GM12878 (cell line): Measurements from ENCODE around the gene KCTD16. TPM values are rescaled to one million over a fixed set of nuclear protein-coding genes. Genes with fewer than 3 reads are reported as not detected.

Experiments used
- ATAC-seq: fragments of 200-7000 bp; cut with Tn5 transposase; 3 replicates; pipeline ENCODE4 v1.9.1; 2020; ENCODE audit warnings: mild to moderate bottlenecking, moderate library complexity
- BruUV-seq: library from RNA; stranded (reverse); fragments of 400-500 nt; replicated peaks from 2 replicates; lab custom pipeline; 2021; lab: Mats Ljungman, UMichigan
- CTCF ChIA-PET: fragments of 300-600 bp; sonication (Branson Sonifier 250); formaldehyde crosslinking; extraction: SDS; loops from one replicate; lab custom pipeline; 2021; ENCODE audit warnings: inconsistent platforms; lab: Yijun Ruan, JAX
- POLR2A ChIA-PET: fragments of 350-600 bp; formaldehyde crosslinking; extraction: SDS; loops from one replicate; lab custom pipeline; 2021; ENCODE audit warnings: inconsistent platforms; lab: Charles Lee
- RAD21 ChIA-PET: fragments of 300-600 bp; sonication (Branson Sonifier 250); formaldehyde crosslinking; loops from one replicate; lab custom pipeline; 2023; ENCODE audit warnings: antibody characterized with exemption; ENCODE audit not compliant: unreplicated experiment; lab: Charles Lee
- SMC1A ChIA-PET: fragments of 300-600 bp; sonication (Branson Sonifier 250); formaldehyde crosslinking; loops from one replicate; lab custom pipeline; 2023; ENCODE audit not compliant: unreplicated experiment, uncharacterized antibody; lab: Charles Lee
- DNase-seq: peaks from one replicate; pipeline ENCODE4 v3.0.0-alpha.2; 2011; ENCODE audit warnings: low read depth, low spot score
- FAIRE-seq: peaks from 3 replicates; lab custom pipeline; 2011; peaks lifted over from hg19 to GRCh38; lab: Jason Lieb, UNC
- H2AFZ ChIP-seq: 2 replicates; pipeline ENCODE4 v1.6.0; 2011; ENCODE audit warnings: low read depth, low read length, control low read depth; ENCODE audit not compliant: control insufficient read depth
- H3K27ac ChIP-seq: 2 replicates; pipeline ENCODE4 v1.5.1; 2011; ENCODE audit warnings: control low read depth; ENCODE audit not compliant: control insufficient read depth, insufficient read depth
- H3K27me3 ChIP-seq, 2 experiments: replicated peaks in 1 of 2; 2 replicates each; pipeline versions ENCODE4 v1.6.0 to v1.6.1; 2011; ENCODE audit warnings: low read length in 1 of 2; ENCODE audit not compliant: control insufficient read depth in 2 of 2, insufficient read depth in 2 of 2
- H3K36me3 ChIP-seq, 2 experiments: 2 replicates each; pipeline ENCODE4 v1.5.1; 2011; ENCODE audit warnings: low read length in 1 of 2; ENCODE audit not compliant: control insufficient read depth in 2 of 2, insufficient read depth in 2 of 2
- H3K4me1 ChIP-seq: 2 replicates; pipeline ENCODE4 v1.6.1; 2011; ENCODE audit warnings: mild to moderate bottlenecking, low read length, moderate library complexity, mixed read lengths; ENCODE audit not compliant: control insufficient read depth, insufficient read depth
- H3K4me2 ChIP-seq: 2 replicates; pipeline ENCODE4 v1.6.0; 2011; ENCODE audit warnings: control low read depth; ENCODE audit not compliant: control insufficient read depth, insufficient read depth
- H3K4me3 ChIP-seq: fragments of 200-600 bp; sonication (generic); 2 replicates; pipeline ENCODE4 v1.5.1; 2016
- H3K79me2 ChIP-seq: 2 replicates; pipeline ENCODE4 v1.6.0; 2011; ENCODE audit warnings: low read length; ENCODE audit not compliant: control insufficient read depth, insufficient read depth
- H3K9ac ChIP-seq: 2 replicates; pipeline ENCODE4 v1.8.0; 2011; ENCODE audit warnings: low read length, control low read depth, mixed read lengths; ENCODE audit not compliant: control insufficient read depth, insufficient read depth
- H3K9me3 ChIP-seq: replicated peaks from 3 replicates; pipeline ENCODE4 v1.5.1; 2011; ENCODE audit warnings: mild to moderate bottlenecking, low read length; ENCODE audit not compliant: control insufficient read depth, insufficient read depth
- H4K20me1 ChIP-seq: 2 replicates; pipeline ENCODE4 v1.6.0; 2011; ENCODE audit not compliant: control insufficient read depth, insufficient read depth
- ATF7 ChIP-seq: fragments of 450-650 bp; IDR thresholded peaks from 2 replicates; pipeline ENCODE4 v1.6.1; 2016; ENCODE audit warnings: low read depth, mild to moderate bottlenecking
- CEBPB ChIP-seq, 2 experiments: fragments of 150-350 bp in 1 of 2; IDR thresholded peaks; 2 replicates each; pipeline ENCODE4 v1.6.1; 2012 to 2014; ENCODE audit warnings: low read depth in 2 of 2, low read length in 2 of 2, borderline replicate concordance in 1 of 2, inconsistent platforms in 1 of 2
- CHD2 ChIP-seq: IDR thresholded peaks from 2 replicates; pipeline ENCODE4 v1.6.1; 2011; ENCODE audit warnings: low read depth, low read length, improper control_type of control experiment, borderline replicate concordance
- E4F1 ChIP-seq: fragments of 450-650 bp; IDR thresholded peaks from 2 replicates; pipeline ENCODE4 v1.6.1; 2018; ENCODE audit warnings: borderline replicate concordance, mild to moderate bottlenecking; ENCODE audit not compliant: partially characterized antibody
- IKZF2 ChIP-seq, 2 experiments: fragments of 450-650 bp; IDR thresholded peaks; 2 replicates each; pipeline ENCODE4 v1.6.1; 2017; ENCODE audit warnings: mild to moderate bottlenecking in 2 of 2, moderate library complexity in 2 of 2
- NFYA ChIP-seq: IDR thresholded peaks from 2 replicates; pipeline ENCODE4 v1.6.1; 2011; ENCODE audit warnings: low read depth, mild to moderate bottlenecking, low read length, improper control_type of control experiment, borderline replicate concordance
- NKRF ChIP-seq: fragments of 450-650 bp; conservative IDR thresholded peaks from 2 replicates; pipeline ENCODE4 v1.6.1; 2017; ENCODE audit warnings: mild to moderate bottlenecking, moderate library complexity
- NR2F1 ChIP-seq: fragments of 450-650 bp; conservative IDR thresholded peaks from 2 replicates; pipeline ENCODE4 v1.6.1; 2017; ENCODE audit warnings: mild to moderate bottlenecking
- RB1 ChIP-seq: fragments of 450-650 bp; formaldehyde crosslinking; IDR thresholded peaks from 2 replicates; pipeline ENCODE4 v1.6.1; 2017; ENCODE audit warnings: mild to moderate bottlenecking, borderline replicate concordance
- SUPT20H ChIP-seq: IDR thresholded peaks from 2 replicates; pipeline ENCODE4 v1.6.1; 2011; ENCODE audit warnings: low read depth, mild to moderate bottlenecking, low read length, moderate library complexity, borderline replicate concordance; ENCODE audit not compliant: control insufficient read depth
- WGBS: methylation state at CpG from one replicate; pipeline ENCODE4 v1.1.6; 2016; ENCODE audit warnings: low lambda C conversion rate; ENCODE audit not compliant: insufficient replicate concordance, insufficient coverage; ENCODE audit errors: missing lambda C conversion rate; 5-methylcytosine and 5-hydroxymethylcytosine counted together
- in situ Hi-C: fragments of 300-500 bp; cut with MboI; formaldehyde crosslinking; loops from 9 replicates; pipeline ENCODE4 v1.14.3; 2018; ENCODE audit warnings: mixed read lengths
- intact Hi-C: fragments of 100-400 bp; cut with micrococcal nuclease; formaldehyde crosslinking; loops from one replicate; pipeline ENCODE4 v1.14.2; 2022; ENCODE audit not compliant: unreplicated experiment
- polyA plus RNA-seq, 11 experiments: library from polyadenylated mRNA; depleted of rRNA in 4 of 11; unstranded in 6 of 11; stranded (reverse) in 5 of 11; fragments of >200 nt; fragmentation: Nextera tagmentation in 4 of 11; fragmentation: Illumina TruSeq in 1 of 11; extraction: Ambion mirVana in 4 of 11; extraction: Trizol in 1 of 11; gene quantifications; 1 replicate in 1 of 11; 2 replicates in 10 of 11; pipeline versions ENCODE4 v1.2.1 to v1.2.3, GENCODE V29; 2011 to 2016; ENCODE audit warnings: inconsistent platforms in 2 of 11, missing spikeins in 2 of 11, low read depth in 1 of 11
- total RNA-seq, 4 experiments: library from RNA; depleted of rRNA in 3 of 4; stranded (reverse); fragments of >200 nt in 3 of 4; fragmentation: Illumina TruSeq in 1 of 4; extraction: Trizol in 1 of 4; gene quantifications; 2 replicates each; pipeline versions ENCODE4 v1.2.1 to v1.2.3, GENCODE V29; 2013 to 2021
- TF ChIP-seq, protein P1 (sequence below), 3 experiments: IDR thresholded peaks in 2 of 3; conservative IDR thresholded peaks in 1 of 3; 2 replicates each; pipeline ENCODE4 v1.5.1; 2011; ENCODE audit warnings: low read depth in 3 of 3, low read length in 3 of 3, mild to moderate bottlenecking in 3 of 3, control low read depth in 2 of 3, moderate library complexity in 2 of 3, inconsistent platforms in 1 of 3, mixed read lengths in 1 of 3; ENCODE audit not compliant: control insufficient read depth in 2 of 3, insufficient read depth in 1 of 3; ENCODE audit errors: extremely low read depth in 1 of 3
- TF ChIP-seq, protein P2 (sequence below): IDR thresholded peaks from 2 replicates; pipeline ENCODE4 v1.6.1; 2011; ENCODE audit warnings: low read depth, low read length, improper control_type of control experiment, borderline replicate concordance

Gene KCTD16
- total and polyA plus RNA-seq, 10 of the 15 experiments (the other 5 are each of a cell fraction or from before 2014, with no cell fraction given), result 0.03 to 0.10 (median 0.06) TPM; not detected in 3

GRCh38 chr5:144142139-144142823 lies 28.4 kb upstream of the KCTD16 start:
- H3K27me3 ChIP-seq, result no peaks in the 10 kb centered on the region; a peak in 1 of 4 replicates
- no peaks in the 10 kb centered on the region for H4K20me1 ChIP-seq
- peak overlapping the region; percentile 80 for H2AFZ ChIP-seq
- no peak overlapping the region for H3K27ac ChIP-seq
- ChIA-PET SMC1A (interaction anchor here (0.6 to 2.7 kb wide), 17 partner anchors 14 to 1140 kb away, joined by 3 to 15 read pairs (median 4); partner anchors contain the start of genes KCTD16 and YIPF5), POLR2A (no interaction called here), RAD21 (interaction anchor here (0.6 to 1.9 kb wide), 16 partner anchors 8 to 1223 kb away, joined by 3 to 7 read pairs (median 4); partner anchors contain the start of gene NR3C1), CTCF (interaction anchor here (0.6 to 3.0 kb wide), 29 partner anchors 8 to 1226 kb away, joined by 3 to 22 read pairs (median 3); no protein-coding TSS in a partner anchor)
- H3K79me2 ChIP-seq, result no peaks in the 10 kb centered on the region
- no peak overlapping the region for H3K4me3 ChIP-seq
- no peaks in the 10 kb centered on the region for H3K36me3 ChIP-seq
- DNase-seq (peak; percentile 25), FAIRE-seq (peak; percentile 92), ATAC-seq (peak; percentile 99)
- no peaks in the 10 kb centered on the region for H3K9me3 ChIP-seq
- 0% methylated on average over 2 of the region's 2 CpGs for WGBS
- peaks cover 11% of the 10 kb centered on the region for H3K4me1 ChIP-seq
- BruUV-seq, result no TSS peak
- H3K4me2 ChIP-seq, result peak overlapping the region; percentile 64
- H3K9ac ChIP-seq, result no peak overlapping the region
- intact Hi-C loops, result loop anchor here (5.0 kb wide), 1 partner anchor 175 kb away; no protein-coding TSS in a partner anchor
- in situ Hi-C loops, result no loop called here
- TF ChIP-seq NFYA (no peak), CEBPB (IDR thresholded peaks at IDR 0.05; ENCODE audit: borderline replicate concordance in 1 of 2, low read depth in 2 of 2, low read length in 2 of 2) (no peak), CHD2 (no peak), E4F1 (no peak), ATF7 (peak; percentile 80), SUPT20H (no peak), IKZF2 (IDR thresholded peaks at IDR 0.05) (no peak), RB1 (no peak), NR2F1 (no peak), NKRF (no peak)
- TF ChIP-seq, protein P1, sequence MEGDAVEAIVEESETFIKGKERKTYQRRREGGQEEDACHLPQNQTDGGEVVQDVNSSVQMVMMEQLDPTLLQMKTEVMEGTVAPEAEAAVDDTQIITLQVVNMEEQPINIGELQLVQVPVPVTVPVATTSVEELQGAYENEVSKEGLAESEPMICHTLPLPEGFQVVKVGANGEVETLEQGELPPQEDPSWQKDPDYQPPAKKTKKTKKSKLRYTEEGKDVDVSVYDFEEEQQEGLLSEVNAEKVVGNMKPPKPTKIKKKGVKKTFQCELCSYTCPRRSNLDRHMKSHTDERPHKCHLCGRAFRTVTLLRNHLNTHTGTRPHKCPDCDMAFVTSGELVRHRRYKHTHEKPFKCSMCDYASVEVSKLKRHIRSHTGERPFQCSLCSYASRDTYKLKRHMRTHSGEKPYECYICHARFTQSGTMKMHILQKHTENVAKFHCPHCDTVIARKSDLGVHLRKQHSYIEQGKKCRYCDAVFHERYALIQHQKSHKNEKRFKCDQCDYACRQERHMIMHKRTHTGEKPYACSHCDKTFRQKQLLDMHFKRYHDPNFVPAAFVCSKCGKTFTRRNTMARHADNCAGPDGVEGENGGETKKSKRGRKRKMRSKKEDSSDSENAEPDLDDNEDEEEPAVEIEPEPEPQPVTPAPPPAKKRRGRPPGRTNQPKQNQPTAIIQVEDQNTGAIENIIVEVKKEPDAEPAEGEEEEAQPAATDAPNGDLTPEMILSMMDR (IDR thresholded peaks at IDR 0.05 in 2 of 3, conservative IDR thresholded peaks at IDR 0.05 in 1 of 3; ENCODE audit: control insufficient read depth in 2 of 3, extremely low read depth in 1 of 3, insufficient read depth in 1 of 3, low read depth in 3 of 3, low read length in 3 of 3), result peak; percentile 64 to 71 (median 69)
- TF ChIP-seq, protein P2, sequence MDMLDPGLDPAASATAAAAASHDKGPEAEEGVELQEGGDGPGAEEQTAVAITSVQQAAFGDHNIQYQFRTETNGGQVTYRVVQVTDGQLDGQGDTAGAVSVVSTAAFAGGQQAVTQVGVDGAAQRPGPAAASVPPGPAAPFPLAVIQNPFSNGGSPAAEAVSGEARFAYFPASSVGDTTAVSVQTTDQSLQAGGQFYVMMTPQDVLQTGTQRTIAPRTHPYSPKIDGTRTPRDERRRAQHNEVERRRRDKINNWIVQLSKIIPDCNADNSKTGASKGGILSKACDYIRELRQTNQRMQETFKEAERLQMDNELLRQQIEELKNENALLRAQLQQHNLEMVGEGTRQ, result no peak
